Brain microvascular endothelial cell (primary cell): Measurements from ENCODE around the gene PHEX.
A peak's percentile ranks its signal among the peaks of the same experiment; 100 is the strongest.

ENCODE experiments used
- DNase-seq: peaks from one replicate; pipeline ENCODE4 v3.0.0-alpha.2; 2020
- H3K27ac ChIP-seq: fragments of 250-450 bp; sonication (Bioruptor Pico); 2 replicates; pipeline ENCODE4 v1.5.1; 2020; ENCODE audit warnings: mild to moderate bottlenecking, moderate library complexity
- H3K27me3 ChIP-seq: fragments of 250-450 bp; sonication (Bioruptor Pico); replicated peaks from 2 replicates; pipeline ENCODE4 v1.5.1; 2020; ENCODE audit warnings: mild to moderate bottlenecking
- H3K36me3 ChIP-seq: fragments of 250-450 bp; sonication (Bioruptor Pico); replicated peaks from 2 replicates; pipeline ENCODE4 v1.5.1; 2020; ENCODE audit warnings: mild to moderate bottlenecking
- H3K4me3 ChIP-seq: 2 replicates; pipeline ENCODE4 v1.5.1; 2011; ENCODE audit warnings: low read depth, mild to moderate bottlenecking, control low read depth, low read length, moderate library complexity
- CTCF ChIP-seq: IDR thresholded peaks from 2 replicates; pipeline ENCODE4 v1.5.1; 2011; ENCODE audit warnings: low read depth, mild to moderate bottlenecking, moderate library complexity, low read length, control low read depth, inconsistent platforms; ENCODE audit errors: missing control alignments
- in situ Hi-C: cut with HindIII; loops from 2 replicates; pipeline ENCODE4 v1.10.0; 2017; ENCODE audit warnings: low sequenced_read_pairs, low pct_ligation_motif_present

PHEX gene

GRCh38 chrX:21993265-21993664, 38.9 kb upstream of the PHEX start:
- no peaks in the 10 kb centered on the region for H3K36me3 ChIP-seq
- no peak overlapping the region for H3K4me3 ChIP-seq
- no peak overlapping the region for H3K27ac ChIP-seq
- in situ Hi-C loops = no loop called here
- DNase-seq = no peak
- TF ChIP-seq CTCF = no peak
- H3K27me3 ChIP-seq = no peaks in the 10 kb centered on the region

- H3K27me3 ChIP-seq = no peaks in the 10 kb centered on the region
- no peak overlapping the region for H3K27ac ChIP-seq
- in situ Hi-C loops = no loop called here
- no peak for TF ChIP-seq CTCF
- no peaks in the 10 kb centered on the region for H3K36me3 ChIP-seq
- no peak overlapping the region for H3K4me3 ChIP-seq
- DNase-seq = peak; percentile 20
These were observed 35.2 kb upstream of the PHEX start for GRCh38 chrX:21996872-21997455.

GRCh38 chrX:21998037-21998436, 34.1 kb upstream of the PHEX start:
- no peaks in the 10 kb centered on the region for H3K27me3 ChIP-seq
- no peak overlapping the region for H3K27ac ChIP-seq
- no peaks in the 10 kb centered on the region for H3K36me3 ChIP-seq
- DNase-seq = no peak
- in situ Hi-C loops = no loop called here
- TF ChIP-seq CTCF = no peak
- H3K4me3 ChIP-seq = no peak overlapping the region

- no peak for DNase-seq
- no peak overlapping the region for H3K27ac ChIP-seq
- TF ChIP-seq CTCF = no peak
- no peaks in the 10 kb centered on the region for H3K36me3 ChIP-seq
- in situ Hi-C loops = no loop called here
- H3K27me3 ChIP-seq = no peaks in the 10 kb centered on the region
- no peak overlapping the region for H3K4me3 ChIP-seq
These were observed 27.3 kb upstream of the PHEX start for GRCh38 chrX:22004866-22005265.

GRCh38 chrX:22012051-22012450, 20.1 kb upstream of the PHEX start:
- Histone ChIP-seq H3K4me3 (no peak overlapping the region), H3K27ac (no peak overlapping the region), H3K36me3 (no peaks in the 10 kb centered on the region), H3K27me3 (no peaks in the 10 kb centered on the region)
- no peak for DNase-seq
- in situ Hi-C loops = no loop called here
- TF ChIP-seq CTCF = no peak

GRCh38 chrX:22012931-22013330, 19.2 kb upstream of the PHEX start:
- H3K27ac ChIP-seq = no peak overlapping the region
- no peak overlapping the region for H3K4me3 ChIP-seq
- no peak for TF ChIP-seq CTCF
- in situ Hi-C loops = no loop called here
- no peaks in the 10 kb centered on the region for H3K36me3 ChIP-seq
- H3K27me3 ChIP-seq = no peaks in the 10 kb centered on the region
- DNase-seq = no peak
